Anterior cingulate cortex (tissue), 58 donors: ENCODE measurements around the gene TMEM115.

Experiments
- DNase-seq, 58 donors: peaks; one replicate each; lab custom pipeline; 2025; lab: John Stamatoyannopoulos, UW

TMEM115 gene

GRCh38 chr3:50378757-50379156 is 19.4 kb upstream of the TMEM115 start:
- DNase-seq = no peak

DNA sequence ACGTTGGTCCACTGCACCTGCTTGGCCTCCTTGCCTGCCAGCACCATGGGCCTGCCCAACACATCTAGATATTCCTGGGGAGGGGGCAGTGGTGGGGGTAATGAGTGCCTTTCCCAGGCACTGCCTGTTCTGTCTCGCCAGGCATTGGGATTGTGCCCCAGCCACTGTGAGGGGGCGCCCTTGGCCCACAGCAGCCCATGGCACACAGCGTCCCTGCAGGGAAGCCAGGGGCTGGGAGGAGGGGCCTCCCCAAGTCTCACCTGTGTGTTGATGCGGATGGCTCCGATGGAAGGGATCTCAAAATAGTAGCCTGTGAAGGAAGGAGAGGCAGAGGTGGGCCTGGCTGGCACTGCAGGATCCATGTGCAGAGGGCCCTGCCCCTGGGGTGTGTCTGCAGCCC is 18.7 kb upstream of the TMEM115 start:
- no peak for DNase-seq

DNA sequence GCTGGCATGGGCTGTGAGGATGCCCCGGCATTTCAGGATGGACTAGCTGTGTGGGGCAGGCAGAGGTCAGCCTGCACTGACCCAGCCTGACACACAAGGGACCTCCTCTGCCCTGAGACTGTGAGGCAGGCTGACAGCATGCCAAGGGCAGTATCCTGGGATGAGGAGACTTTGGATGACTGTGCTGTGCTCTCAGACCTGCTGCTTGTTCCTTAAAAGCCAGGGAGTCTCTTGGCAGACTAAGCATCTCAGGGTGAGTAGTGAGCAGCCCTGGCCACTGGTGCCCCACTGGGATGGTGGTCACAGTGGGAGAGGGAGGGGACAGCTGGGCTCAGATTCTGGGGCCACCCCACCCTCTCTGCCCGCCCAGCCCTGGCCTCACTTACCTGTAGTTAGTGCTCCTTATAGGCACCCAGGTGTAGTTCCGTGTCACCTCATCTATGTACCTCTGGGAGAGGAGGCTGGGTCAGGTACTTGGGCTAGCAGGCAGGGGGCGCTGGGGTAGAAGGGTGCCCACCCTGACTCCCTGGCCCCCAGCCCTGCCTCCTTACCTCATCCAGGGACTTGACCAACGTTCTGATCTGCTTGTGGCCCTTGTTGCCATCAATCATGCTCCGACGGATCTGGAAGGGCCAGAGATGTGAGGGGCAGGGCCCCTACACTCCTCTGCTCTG is 16.1 kb upstream of the TMEM115 start:
- DNase-seq = no peak

- no peak for DNase-seq
Observed at GRCh38 chr3:50374363-50375257, 15.3 kb upstream of the TMEM115 start.

DNA sequence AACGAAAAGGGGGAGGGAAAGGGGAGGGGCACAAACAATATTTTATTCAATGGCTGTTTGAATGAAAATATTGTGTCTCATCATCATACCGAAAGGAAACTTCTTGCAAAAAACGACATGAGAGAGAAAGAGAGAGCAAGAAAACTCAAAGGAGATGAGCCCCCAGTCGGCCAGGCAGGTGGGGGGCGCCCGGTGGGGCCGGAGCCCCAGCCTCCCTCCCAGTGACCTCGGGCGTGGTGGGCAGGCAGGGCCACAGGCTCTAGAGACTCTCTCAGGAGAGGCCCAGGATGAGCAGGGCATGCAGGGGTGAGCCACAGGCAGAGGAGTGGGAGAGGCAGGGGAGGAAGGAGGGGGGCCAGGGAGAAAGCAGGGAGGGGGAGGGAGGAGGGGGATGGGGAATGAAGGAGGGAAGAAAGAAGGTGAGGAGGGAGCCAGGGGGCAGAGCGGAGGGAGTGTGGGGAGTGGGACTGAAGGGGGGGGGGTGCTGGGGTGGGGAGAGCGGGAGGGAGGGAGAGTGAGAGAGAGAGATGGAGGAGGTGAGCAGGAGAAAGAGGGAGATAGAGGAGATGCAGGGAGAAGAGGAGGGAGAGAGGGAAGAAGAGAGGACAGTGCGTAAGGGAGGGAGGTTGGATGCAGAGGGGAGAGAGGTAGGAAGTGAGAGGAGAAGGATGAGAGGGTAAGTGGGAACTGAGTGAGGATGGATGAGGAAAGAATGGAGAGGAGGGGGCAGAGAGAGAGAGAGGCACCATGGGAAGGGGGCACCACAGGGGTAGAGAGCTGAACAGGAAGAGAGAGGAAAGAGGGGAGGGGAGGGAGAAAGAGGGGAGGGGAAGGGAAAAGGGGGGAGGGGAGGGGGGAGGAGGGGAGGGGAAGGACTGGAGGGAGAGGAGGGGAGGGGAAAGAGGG is 14.1 kb upstream of the TMEM115 start:
- DNase-seq = no peak

DNA sequence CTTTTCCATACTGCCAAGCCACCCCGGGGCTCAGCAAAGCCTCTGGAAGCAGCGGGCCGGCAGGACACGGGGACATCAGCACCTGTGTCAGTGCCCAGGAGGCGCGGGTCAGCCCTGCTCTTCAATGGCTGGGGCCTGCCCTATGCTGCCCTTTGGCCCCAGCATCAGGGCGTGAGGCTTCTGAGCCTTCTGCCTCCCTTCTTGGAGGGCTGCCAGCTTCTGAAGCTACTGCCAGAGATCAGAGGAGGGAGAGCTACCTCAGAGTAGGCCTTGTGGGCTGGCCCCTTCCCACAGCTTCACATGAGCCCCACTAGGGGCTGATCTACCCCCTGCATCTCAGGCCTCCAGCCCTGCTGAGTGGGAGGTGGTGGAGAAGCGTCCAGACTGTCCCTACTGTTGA is 13.0 kb upstream of the TMEM115 start:
- DNase-seq = peak in 1 of 58 donors; percentile 9

GRCh38 chr3:50371133-50371685 is 11.9 kb upstream of the TMEM115 start:
- no peak for DNase-seq

DNA sequence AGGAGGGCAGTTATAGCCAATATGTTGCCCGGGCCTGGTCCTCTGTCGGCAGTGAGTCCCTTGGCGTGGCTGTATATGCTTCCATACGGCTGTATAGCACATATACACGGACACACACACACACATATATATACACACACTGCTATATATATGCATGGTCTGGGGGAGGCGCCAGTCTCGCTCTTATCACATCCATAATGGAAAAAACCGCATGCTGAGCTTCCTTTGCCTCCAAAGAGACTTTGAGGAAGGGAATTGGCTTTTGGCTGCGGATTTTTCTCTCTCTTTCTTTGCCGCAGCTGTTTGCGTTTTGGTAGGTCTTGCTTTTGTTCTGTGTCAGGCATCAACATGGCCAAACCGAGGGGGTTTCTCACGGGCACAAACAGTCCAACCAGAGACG is 11.3 kb upstream of the TMEM115 start:
- DNase-seq = peak in 20 of 58 donors; percentile 4 to 64 (median 16)

- DNase-seq = no peak
Observed at GRCh38 chr3:50369012-50369670, 9.8 kb upstream of the TMEM115 start.

GRCh38 chr3:50365842-50366220 is 6.5 kb upstream of the TMEM115 start:
- no peak for DNase-seq

DNA sequence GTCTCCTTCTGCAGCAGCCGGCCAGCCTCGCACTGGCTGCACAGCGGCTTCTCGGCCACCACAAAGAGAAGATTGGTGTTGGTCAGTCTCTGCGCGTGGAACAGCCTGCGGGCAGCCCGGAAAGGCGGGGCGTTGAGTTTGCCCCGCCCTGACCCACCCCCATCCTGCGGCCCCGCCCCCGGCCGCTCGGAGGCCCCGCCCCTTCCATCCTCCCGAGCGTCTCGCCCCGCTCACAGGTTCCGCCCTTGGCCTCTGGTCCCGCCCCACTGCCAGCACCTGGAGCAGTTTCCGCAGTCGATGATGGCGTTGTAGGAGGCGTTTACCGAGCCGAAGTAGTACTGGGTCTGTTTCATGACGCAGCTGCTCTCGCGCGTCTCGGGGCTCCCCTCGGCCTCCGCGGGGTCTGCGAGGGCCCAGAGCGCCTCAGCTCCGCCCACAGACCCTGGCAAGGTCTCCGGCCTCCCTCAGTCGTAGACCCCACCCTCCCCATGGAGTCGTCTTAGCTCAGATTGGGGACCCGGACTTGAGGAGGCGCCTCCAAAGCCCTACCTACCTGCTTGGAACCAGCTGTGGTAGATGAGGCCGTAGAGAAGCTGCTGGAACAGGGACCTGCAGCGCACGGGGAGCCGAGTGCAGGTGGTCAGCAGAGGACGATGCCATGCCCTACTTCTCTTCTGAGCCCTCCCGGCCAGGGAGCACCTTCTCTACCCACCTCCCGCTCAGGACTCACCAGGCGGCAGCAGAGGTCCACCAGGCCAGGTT is 5.9 kb upstream of the TMEM115 start:
- peak in 53 of 58 donors; percentile 11 to 84 (median 54) for DNase-seq

GRCh38 chr3:50364573-50365079 is 5.3 kb upstream of the TMEM115 start:
- DNase-seq = no peak

DNA sequence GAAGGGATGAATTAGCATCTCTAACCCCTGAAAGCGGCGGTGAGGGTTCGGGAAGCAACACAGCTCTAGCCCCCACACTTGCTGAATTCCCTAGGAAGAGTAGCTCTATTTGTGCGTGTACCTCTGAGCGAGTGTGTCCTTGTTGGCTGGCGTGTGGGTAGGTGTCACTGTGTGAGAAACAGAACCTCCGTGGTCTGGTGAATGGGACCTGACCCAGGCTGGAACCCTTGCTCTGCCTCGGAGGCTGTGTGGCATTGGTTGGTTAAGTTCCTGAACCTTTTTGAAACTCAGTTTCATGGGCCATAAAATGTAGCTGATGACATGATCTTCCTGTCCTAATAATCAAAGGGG is 414 bp upstream of the TMEM115 start:
- DNase-seq = no peak

DNA sequence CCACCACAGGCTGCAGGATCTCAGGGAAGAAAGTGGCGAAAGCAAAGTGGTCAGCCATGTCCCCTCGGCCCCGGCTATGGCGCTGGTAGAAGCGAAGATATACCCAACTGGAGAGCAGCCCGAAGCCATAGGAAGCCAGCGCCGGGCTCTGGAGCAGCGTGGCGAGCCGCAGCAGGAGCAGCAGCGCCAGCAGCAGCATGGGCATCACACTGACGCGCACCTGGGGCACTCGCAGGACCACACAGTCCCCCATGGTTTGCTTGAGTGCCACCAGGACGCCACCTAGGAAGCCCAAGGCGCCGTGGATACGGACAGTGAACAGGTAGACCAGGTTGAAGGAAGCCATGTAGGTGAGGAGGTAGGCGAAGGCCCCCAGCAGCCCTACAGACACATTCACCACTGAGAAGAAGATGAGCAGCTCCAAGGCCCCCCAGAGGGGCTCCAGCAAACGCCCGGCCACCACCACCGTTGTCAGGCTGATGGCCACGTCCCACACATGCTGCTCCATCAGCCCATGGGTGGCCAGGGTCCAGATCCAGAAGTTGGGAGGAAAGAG is 888 bp downstream of the TMEM115 start:
- DNase-seq = no peak

DNA sequence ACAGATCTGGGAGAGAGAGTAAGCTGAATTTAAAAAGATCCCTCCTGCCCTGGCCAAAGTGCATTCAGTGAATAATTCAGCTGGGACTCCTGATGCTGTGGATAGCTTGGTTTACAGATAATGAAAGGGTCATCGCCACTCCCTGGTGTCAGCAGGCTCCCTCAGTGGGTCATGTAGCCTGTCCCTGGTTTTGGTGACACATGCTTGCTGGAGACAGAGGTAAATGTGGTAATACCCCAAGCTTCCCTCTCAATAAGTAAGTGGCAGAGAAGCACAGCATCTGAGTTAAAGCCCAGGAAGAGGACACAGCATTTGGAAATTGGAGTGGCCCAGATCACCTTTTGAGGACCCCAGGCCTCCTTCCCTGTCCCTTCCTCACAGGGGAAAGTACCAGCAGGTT is 1.8 kb downstream of the TMEM115 start:
- no peak for DNase-seq

- DNase-seq = no peak
Observed at GRCh38 chr3:50356553-50356952, 2.8 kb downstream of the TMEM115 start.

- no peak for DNase-seq
Observed at GRCh38 chr3:50355829-50356552, 3.3 kb downstream of the TMEM115 start.

- DNase-seq = no peak
Observed at GRCh38 chr3:50354850-50355249, 4.5 kb downstream of the TMEM115 start.
